ENCODE measurements around the gene IL26.

The IL26 gene

DNA sequence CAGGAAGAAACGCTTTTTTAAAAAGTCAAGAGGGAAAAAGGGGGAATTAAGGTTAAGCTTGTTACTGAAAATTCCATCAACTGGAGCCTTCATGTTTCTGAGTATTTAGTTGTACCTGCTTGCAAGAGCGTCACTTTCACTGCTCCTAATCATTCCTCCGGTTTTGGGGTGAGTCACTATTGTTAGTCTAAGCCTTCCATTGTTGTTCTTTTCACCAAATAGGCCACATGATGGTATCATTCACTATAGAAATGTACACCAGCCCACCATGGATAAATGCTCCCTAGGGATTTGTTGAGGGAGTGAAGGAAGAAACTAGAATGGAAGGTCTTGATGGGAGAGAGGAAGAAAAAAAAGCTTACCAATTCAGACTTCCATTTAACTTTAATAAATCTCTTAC is 24.8 kb upstream of the IL26 start:
- Histone ChIP-seq H3K36me3 (ENCODE audit: control insufficient read depth, low read length) (no peaks in the 10 kb centered on the region), H3K4me1 (ENCODE audit: control insufficient read depth, low read length) (no peaks in the 10 kb centered on the region), H3K27me3 (ENCODE audit: control insufficient read depth, low read length) (peaks cover 7% of the 10 kb centered on the region)

DNA sequence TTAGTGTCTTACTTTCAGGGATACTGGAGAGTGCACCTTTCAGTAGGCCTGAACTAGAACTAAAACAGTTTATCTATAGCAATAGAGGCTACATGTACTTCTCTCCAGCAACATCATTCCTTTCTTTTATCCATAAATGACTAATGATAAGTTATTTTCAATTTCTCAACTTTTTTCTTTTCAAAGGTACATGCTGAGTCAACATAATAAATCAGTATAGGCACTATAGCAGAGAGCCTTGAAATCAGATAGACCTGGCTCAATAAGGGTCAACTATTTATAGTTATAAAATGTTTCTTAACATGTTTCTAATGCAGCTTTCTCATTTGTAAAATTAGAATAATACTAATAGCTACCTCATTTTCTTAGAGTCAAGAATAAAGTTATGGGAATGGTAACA is 22.2 kb upstream of the IL26 start:
- H3K4me2 ChIP-seq (ENCODE audit: low read length) = no peak overlapping the region
- TF ChIP-seq EZH2phosphoT487 (IDR thresholded peaks at IDR 0.05; ENCODE audit: borderline replicate concordance, low read length) = no peak
- TF ChIP-seq, protein P1, sequence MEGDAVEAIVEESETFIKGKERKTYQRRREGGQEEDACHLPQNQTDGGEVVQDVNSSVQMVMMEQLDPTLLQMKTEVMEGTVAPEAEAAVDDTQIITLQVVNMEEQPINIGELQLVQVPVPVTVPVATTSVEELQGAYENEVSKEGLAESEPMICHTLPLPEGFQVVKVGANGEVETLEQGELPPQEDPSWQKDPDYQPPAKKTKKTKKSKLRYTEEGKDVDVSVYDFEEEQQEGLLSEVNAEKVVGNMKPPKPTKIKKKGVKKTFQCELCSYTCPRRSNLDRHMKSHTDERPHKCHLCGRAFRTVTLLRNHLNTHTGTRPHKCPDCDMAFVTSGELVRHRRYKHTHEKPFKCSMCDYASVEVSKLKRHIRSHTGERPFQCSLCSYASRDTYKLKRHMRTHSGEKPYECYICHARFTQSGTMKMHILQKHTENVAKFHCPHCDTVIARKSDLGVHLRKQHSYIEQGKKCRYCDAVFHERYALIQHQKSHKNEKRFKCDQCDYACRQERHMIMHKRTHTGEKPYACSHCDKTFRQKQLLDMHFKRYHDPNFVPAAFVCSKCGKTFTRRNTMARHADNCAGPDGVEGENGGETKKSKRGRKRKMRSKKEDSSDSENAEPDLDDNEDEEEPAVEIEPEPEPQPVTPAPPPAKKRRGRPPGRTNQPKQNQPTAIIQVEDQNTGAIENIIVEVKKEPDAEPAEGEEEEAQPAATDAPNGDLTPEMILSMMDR (IDR thresholded peaks at IDR 0.05; ENCODE audit: low read depth, low read length, poor library complexity, severe bottlenecking) = no peak
- no peaks in the 10 kb centered on the region for H4K20me1 ChIP-seq (ENCODE audit: control insufficient read depth, insufficient read depth, low read depth, low read length)
- H3K36me3 ChIP-seq (ENCODE audit: control insufficient read depth, low read length) = no peaks in the 10 kb centered on the region
- no peaks in the 10 kb centered on the region for H3K79me2 ChIP-seq (ENCODE audit: control insufficient read depth, low read length)
- H3K27ac ChIP-seq (ENCODE audit: low read depth, low read length) = no peak overlapping the region
- H3K27me3 ChIP-seq (ENCODE audit: control insufficient read depth, low read length) = peaks cover 7% of the 10 kb centered on the region
- no peaks in the 10 kb centered on the region for H3K9me3 ChIP-seq (ENCODE audit: control insufficient read depth, insufficient read depth, low read length)
- H3K9me2 ChIP-seq (replicated peaks; ENCODE audit: control insufficient read depth, low read length) = no peaks in the 10 kb centered on the region
- H3K4me1 ChIP-seq (ENCODE audit: control insufficient read depth, low read length) = no peaks in the 10 kb centered on the region
- H3F3A ChIP-seq (ENCODE audit: control insufficient read depth, insufficient read depth) = no peaks in the 10 kb centered on the region
- H3K4me3 ChIP-seq (ENCODE audit: low read length) = no peak overlapping the region

More for the DNA sequence above, 24.8 kb upstream of the IL26 start:
- H3K4me2 ChIP-seq (ENCODE audit: low read length) = no peak overlapping the region
- no peak overlapping the region for H3K27ac ChIP-seq (ENCODE audit: low read depth, low read length)
- H3K79me2 ChIP-seq (ENCODE audit: control insufficient read depth, low read length) = no peaks in the 10 kb centered on the region
- H3K4me3 ChIP-seq (ENCODE audit: low read length) = no peak overlapping the region
- no peaks in the 10 kb centered on the region for H3F3A ChIP-seq (ENCODE audit: control insufficient read depth, insufficient read depth)
- no peaks in the 10 kb centered on the region for H3K9me2 ChIP-seq (replicated peaks; ENCODE audit: control insufficient read depth, low read length)
- TF ChIP-seq, protein P1 (IDR thresholded peaks at IDR 0.05; ENCODE audit: low read depth, low read length, poor library complexity, severe bottlenecking) = no peak
- TF ChIP-seq EZH2phosphoT487 (IDR thresholded peaks at IDR 0.05; ENCODE audit: borderline replicate concordance, low read length) = no peak
- no peaks in the 10 kb centered on the region for H3K9me3 ChIP-seq (ENCODE audit: control insufficient read depth, insufficient read depth, low read length)
- no peaks in the 10 kb centered on the region for H4K20me1 ChIP-seq (ENCODE audit: control insufficient read depth, insufficient read depth, low read depth, low read length)

DNA sequence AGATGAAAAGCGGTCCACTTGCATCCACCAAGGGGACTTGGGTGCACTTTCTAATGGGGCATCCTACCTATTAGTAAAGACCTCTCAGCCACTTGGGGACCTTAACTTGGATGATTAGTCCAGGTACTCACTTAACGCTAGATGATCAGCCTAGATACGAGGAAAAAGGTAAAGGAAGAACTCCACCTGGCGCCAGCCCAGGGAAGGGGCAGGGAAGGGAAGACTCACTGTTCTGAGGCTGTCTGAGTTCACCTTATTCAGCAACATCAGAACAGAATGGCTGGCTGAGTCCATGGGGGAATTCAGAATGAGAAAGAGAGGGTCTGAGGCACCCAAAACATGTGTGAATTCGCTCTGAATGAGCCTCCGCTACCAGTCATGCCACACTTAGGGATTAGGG is 20.7 kb upstream of the IL26 start:
- Histone ChIP-seq H3K4me2 (ENCODE audit: low read length) (no peak overlapping the region), H3F3A (ENCODE audit: control insufficient read depth, insufficient read depth) (no peaks in the 10 kb centered on the region), H3K9me3 (ENCODE audit: control insufficient read depth, insufficient read depth, low read length) (no peaks in the 10 kb centered on the region), H3K79me2 (ENCODE audit: control insufficient read depth, low read length) (no peaks in the 10 kb centered on the region), H3K27ac (ENCODE audit: low read depth, low read length) (no peak overlapping the region), H3K9me2 (replicated peaks; ENCODE audit: control insufficient read depth, low read length) (no peaks in the 10 kb centered on the region), H3K4me1 (ENCODE audit: control insufficient read depth, low read length) (no peaks in the 10 kb centered on the region), H4K20me1 (ENCODE audit: control insufficient read depth, insufficient read depth, low read depth, low read length) (no peaks in the 10 kb centered on the region), H3K27me3 (ENCODE audit: control insufficient read depth, low read length) (peaks cover 7% of the 10 kb centered on the region), H3K36me3 (ENCODE audit: control insufficient read depth, low read length) (no peaks in the 10 kb centered on the region), H3K4me3 (ENCODE audit: low read length) (no peak overlapping the region)
- TF ChIP-seq, protein P1 (IDR thresholded peaks at IDR 0.05; ENCODE audit: low read depth, low read length, poor library complexity, severe bottlenecking) = no peak
- TF ChIP-seq EZH2phosphoT487 (IDR thresholded peaks at IDR 0.05; ENCODE audit: borderline replicate concordance, low read length) = no peak
